A549 (cell line): ENCODE results near the gene HLA-DMA. TPM values are rescaled to one million over a fixed set of nuclear protein-coding genes. Genes with fewer than 3 reads are reported as not detected.

Source experiments
- ATAC-seq, 2 experiments: fragments of 200-7000 bp in 1 of 2; fragments of >200 bp in 1 of 2; cut with Nextera tagmentation in 1 of 2; cut with Tn5 transposase in 1 of 2; 3 replicates each; pipeline versions ENCODE4 v1.8.0 to v1.9.1; 2018 to 2020; ENCODE audit warnings: mild to moderate bottlenecking in 1 of 2, moderate library complexity in 1 of 2
- CTCF ChIA-PET: fragments of 300-600 bp; sonication (Branson Sonifier 250); formaldehyde crosslinking; extraction: SDS; loops from one replicate; lab custom pipeline; 2021; ENCODE audit warnings: antibody characterized with exemption, inconsistent platforms; lab: Yijun Ruan, JAX
- POLR2A ChIA-PET: fragments of 350-600 bp; formaldehyde crosslinking; extraction: SDS; loops from one replicate; lab custom pipeline; 2021; ENCODE audit warnings: antibody characterized with exemption, inconsistent platforms; lab: Yijun Ruan, JAX
- DNase-seq, 2 experiments: peaks; one replicate each; pipeline versions ENCODE4 v3.0.0 to v3.0.0-alpha.2; 2011 to 2016; ENCODE audit warnings: low read depth in 1 of 2, low spot score in 1 of 2
- FAIRE-seq: peaks from 2 replicates; lab custom pipeline; 2011; peaks lifted over from hg19 to GRCh38; lab: Jason Lieb, UNC
- H3K27ac ChIP-seq, 2 experiments: fragments of >200 bp; sonication (Bioruptor Twin); formaldehyde crosslinking; 3 replicates each; pipeline ENCODE4 v1.5.1; 2016 to 2017
- H3K4me1 ChIP-seq: fragments of >200 bp; sonication (Bioruptor Twin); formaldehyde crosslinking; 3 replicates; pipeline ENCODE4 v1.6.1; 2016
- H3K4me2 ChIP-seq: fragments of >200 bp; sonication (Bioruptor Twin); formaldehyde crosslinking; 3 replicates; pipeline ENCODE4 v1.6.1; 2016
- H3K4me3 ChIP-seq: fragments of >200 bp; sonication (Bioruptor Twin); formaldehyde crosslinking; 3 replicates; pipeline ENCODE4 v1.5.1; 2016
- H3K9me3 ChIP-seq: fragments of >200 bp; sonication (Bioruptor Twin); formaldehyde crosslinking; 3 replicates; pipeline ENCODE4 v1.6.1; 2016
- BCL3 ChIP-seq: fragments of >200 bp; sonication (Bioruptor Twin); formaldehyde crosslinking; IDR thresholded peaks from 3 replicates; pipeline ENCODE4 v1.6.1; 2016
- CBX8 ChIP-seq: fragments of 200-600 bp; sonication (generic); IDR thresholded peaks from 2 replicates; pipeline ENCODE4 v1.6.1; 2016
- CHD4 ChIP-seq: fragments of 200-600 bp; sonication (generic); IDR thresholded peaks from 2 replicates; pipeline ENCODE4 v1.6.1; 2016; ENCODE audit warnings: antibody characterized with exemption, mild to moderate bottlenecking, borderline replicate concordance
- ELK1 ChIP-seq: fragments of 150-350 bp; IDR thresholded peaks from 2 replicates; pipeline ENCODE4 v1.6.1; 2014; ENCODE audit warnings: low read depth, mild to moderate bottlenecking, low read length
- EP300 ChIP-seq, 2 experiments: fragments of >200 bp; sonication (Bioruptor Twin); formaldehyde crosslinking; IDR thresholded peaks; 2 replicates in 1 of 2; 3 replicates in 1 of 2; pipeline ENCODE4 v1.6.1; 2016 to 2017
- FOSB ChIP-seq: fragments of 250-450 bp; sonication (Bioruptor Pico); IDR thresholded peaks from 2 replicates; pipeline ENCODE4 v1.5.0; 2020; ENCODE audit warnings: mild to moderate bottlenecking, moderate library complexity
- HDAC2 ChIP-seq: fragments of 200-600 bp; sonication (generic); IDR thresholded peaks from 2 replicates; pipeline ENCODE4 v1.6.1; 2016
- HEYL ChIP-seq: fragments of 250-450 bp; sonication (Bioruptor Pico); IDR thresholded peaks from 2 replicates; pipeline ENCODE4 v1.8.0; 2021; ENCODE audit warnings: mild to moderate bottlenecking, moderate library complexity
- HOXB13 ChIP-seq: fragments of 250-450 bp; sonication (Bioruptor Pico); IDR thresholded peaks from 2 replicates; pipeline ENCODE4 v1.5.0; 2020; ENCODE audit warnings: low read depth, mild to moderate bottlenecking, moderate library complexity
- JUN ChIP-seq, 2 experiments: fragments of >200 bp; sonication (Bioruptor Twin); formaldehyde crosslinking; IDR thresholded peaks; 2 replicates in 1 of 2; 3 replicates in 1 of 2; pipeline ENCODE4 v1.6.1; 2016 to 2017
- NPAS2 ChIP-seq: fragments of 250-450 bp; sonication (Bioruptor Pico); IDR thresholded peaks from 2 replicates; pipeline ENCODE4 v1.8.0; 2022; ENCODE audit warnings: mild to moderate bottlenecking, moderate library complexity, borderline replicate concordance
- PBX3 ChIP-seq: IDR thresholded peaks from 2 replicates; pipeline ENCODE4 v1.6.1; 2012
- PHF8 ChIP-seq: fragments of 200-600 bp; sonication (generic); IDR thresholded peaks from 2 replicates; pipeline ENCODE4 v1.6.1; 2016; ENCODE audit warnings: low read depth, mild to moderate bottlenecking, antibody characterized with exemption, moderate library complexity, borderline replicate concordance
- POLR2A ChIP-seq: IDR thresholded peaks from 2 replicates; pipeline ENCODE4 v1.6.1; 2012; ENCODE audit warnings: mild to moderate bottlenecking, low read length
- POLR2AphosphoS2 ChIP-seq: conservative IDR thresholded peaks from 2 replicates; pipeline ENCODE4 v1.6.1; 2012; ENCODE audit warnings: low read length, improper control_type of control experiment, inconsistent platforms
- RAD21 ChIP-seq, 2 experiments: fragments of >200 bp in 1 of 2; sonication (Bioruptor Twin) in 1 of 2; formaldehyde crosslinking in 1 of 2; IDR thresholded peaks in 1 of 2; conservative IDR thresholded peaks in 1 of 2; 2 replicates in 1 of 2; 3 replicates in 1 of 2; pipeline ENCODE4 v1.6.1; 2012 to 2018; ENCODE audit warnings: inconsistent platforms in 1 of 2
- RCOR1 ChIP-seq: fragments of 150-350 bp; IDR thresholded peaks from 2 replicates; pipeline ENCODE4 v1.6.1; 2014; ENCODE audit warnings: antibody characterized with exemption, low read length, low read depth
- REST ChIP-seq: fragments of 200-600 bp; sonication (generic); IDR thresholded peaks from 2 replicates; pipeline ENCODE4 v1.6.1; 2016; ENCODE audit warnings: antibody characterized with exemption, mild to moderate bottlenecking, moderate library complexity
- RFX5 ChIP-seq: fragments of 450-650 bp; IDR thresholded peaks from 2 replicates; pipeline ENCODE4 v1.7.1; 2014; ENCODE audit warnings: antibody characterized with exemption, mild to moderate bottlenecking, moderate library complexity
- SMC3 ChIP-seq: fragments of >200 bp; sonication (Bioruptor Twin); formaldehyde crosslinking; IDR thresholded peaks from 3 replicates; pipeline ENCODE4 v1.6.1; 2018; ENCODE audit warnings: inconsistent platforms
- TFCP2L1 ChIP-seq: fragments of 250-450 bp; sonication (Bioruptor Pico); IDR thresholded peaks from 2 replicates; pipeline ENCODE4 v1.5.0; 2021; ENCODE audit warnings: mild to moderate bottlenecking
- TP53 ChIP-seq: fragments of 250-450 bp; sonication (Bioruptor Pico); IDR thresholded peaks from 2 replicates; pipeline ENCODE4 v1.5.0; 2021; ENCODE audit warnings: mild to moderate bottlenecking, moderate library complexity
- USF2 ChIP-seq: fragments of 450-650 bp; IDR thresholded peaks from 2 replicates; pipeline ENCODE4 v1.6.1; 2014; ENCODE audit warnings: antibody characterized with exemption
- ZNF302 ChIP-seq: fragments of 250-450 bp; sonication (Bioruptor Pico); IDR thresholded peaks from 2 replicates; pipeline ENCODE4 v1.9.0; 2021; ENCODE audit warnings: inconsistent platforms, mild to moderate bottlenecking, moderate library complexity
- WGBS: methylation state at CpG from one replicate; pipeline ENCODE4 v1.1.6; 2017; ENCODE audit errors: missing lambda C conversion rate; 5-methylcytosine and 5-hydroxymethylcytosine counted together
- polyA plus RNA-seq, 4 experiments: library from polyadenylated mRNA; depleted of rRNA in 3 of 4; stranded (reverse); fragments of >200 nt; fragmentation: RNase III in 1 of 4; extraction: RNeasy Plus Mini Kit Qiagen cat#74134 plus additional on column Dnase treatment in 1 of 4; gene quantifications; 2 replicates in 3 of 4; 3 replicates in 1 of 4; pipeline ENCODE4 v1.2.3, GENCODE V29; 2011 to 2017

HLA-DMA gene
- polyA plus RNA-seq, 2 of the 4 experiments (the other 2 are of a cell fraction) = 2.5 to 5.6 TPM

GRCh38 chr6:32953775-32954174, 878 bp upstream of the HLA-DMA start:
- TF ChIP-seq REST (no peak), NPAS2 (CRISPR knock-in tag) (no peak), USF2 (no peak), CHD4 (no peak), TP53 (no peak), ELK1 (no peak), PHF8 (no peak), JUN (IDR thresholded peaks at IDR 0.05) (no peak), PBX3 (no peak), RFX5 (no peak), HDAC2 (no peak)
- ChIA-PET CTCF (interaction anchor here (0.6 to 5.2 kb wide), 24 partner anchors 10 to 294 kb away, joined by 3 to 40 read pairs (median 4); partner anchors contain the start of genes BRD2 and TAP2), POLR2A (interaction anchor here (0.9 to 4.0 kb wide), 3 partner anchors 17 to 59 kb away, joined by 3 to 29 read pairs (median 4); no protein-coding TSS in a partner anchor)
- Histone ChIP-seq H3K4me2 (no peak overlapping the region), H3K4me1 (peaks cover 5% of the 10 kb centered on the region; the same call in 1 of the 3 replicates), H3K4me3 (no peak overlapping the region), H3K27ac (no peak overlapping the region), H3K9me3 (no peaks in the 10 kb centered on the region)
- no peak for DNase-seq
- 72% methylated on average over 4 of the region's 4 CpGs for WGBS
- no peak for FAIRE-seq
- no peak for ATAC-seq

- Histone ChIP-seq H3K4me3 (no peak overlapping the region), H3K27ac (no peak overlapping the region), H3K4me1 (peaks cover 5% of the 10 kb centered on the region; the same call in 1 of the 3 replicates), H3K4me2 (no peak overlapping the region), H3K9me3 (peaks cover 4% of the 10 kb centered on the region; the same call in 1 of the 3 replicates)
- CTCF ChIA-PET = interaction anchor here (1.4 to 5.2 kb wide), 7 partner anchors 15 to 82 kb away, joined by 4 to 35 read pairs (median 7); partner anchors contain the start of gene BRD2
- no peak for TF ChIP-seq NPAS2 (CRISPR knock-in tag)
- no peak for TF ChIP-seq POLR2AphosphoS2
- TF ChIP-seq TFCP2L1 (CRISPR knock-in tag) = no peak
- no peak for TF ChIP-seq SMC3
- no peak for TF ChIP-seq TP53
- POLR2A ChIA-PET = no interaction called here
- FAIRE-seq (no peak), ATAC-seq (no peak), DNase-seq (no peak)
- 93% methylated on average over 8 of the region's 8 CpGs for WGBS
Measured at GRCh38 chr6:32950449-32950848, 2.4 kb downstream of the HLA-DMA start.

- 96% methylated on average over 3 of the region's 3 CpGs for WGBS
- FAIRE-seq (no peak), ATAC-seq (no peak), DNase-seq (no peak)
- no peak overlapping the region for H3K4me3 ChIP-seq
- no peak overlapping the region for H3K27ac ChIP-seq
- ChIA-PET CTCF (interaction anchor here (0.7 to 5.2 kb wide), 6 partner anchors 14 to 82 kb away, joined by 4 to 35 read pairs (median 6); partner anchors contain the start of gene BRD2), POLR2A (no interaction called here)
- peaks cover 4% of the 10 kb centered on the region; the same call in 1 of the 3 replicates for H3K9me3 ChIP-seq
- no peak overlapping the region for H3K4me2 ChIP-seq
- H3K4me1 ChIP-seq = peaks cover 5% of the 10 kb centered on the region; the same call in 1 of the 3 replicates
- no peak for TF ChIP-seq RCOR1
- no peak for TF ChIP-seq TFCP2L1 (CRISPR knock-in tag)
- no peak for TF ChIP-seq FOSB
- TF ChIP-seq POLR2AphosphoS2 = no peak
- no peak for TF ChIP-seq EP300 (IDR thresholded peaks at IDR 0.05)
- no peak for TF ChIP-seq POLR2A
- no peak for TF ChIP-seq HOXB13 (CRISPR knock-in tag)
- TF ChIP-seq BCL3 = no peak
- no peak for TF ChIP-seq ELK1
- TF ChIP-seq HEYL (CRISPR knock-in tag) = no peak
- TF ChIP-seq ZNF302 (CRISPR knock-in tag) = no peak
- no peak for TF ChIP-seq RAD21 (conservative IDR thresholded peaks at IDR 0.05 in 1 of 2, IDR thresholded peaks at IDR 0.05 in 1 of 2)
- no peak for TF ChIP-seq CBX8
Measured at GRCh38 chr6:32950010-32950409, 2.9 kb downstream of the HLA-DMA start.
